Measurements from ENCODE around the gene RTEL1.

- TF ChIP-seq CTCF (IDR thresholded peaks at IDR 0.05) (no peak), POLR2AphosphoS5 (IDR thresholded peaks at IDR 0.05; ENCODE audit: low read depth, low read length) (no peak), REST (IDR thresholded peaks at IDR 0.05; ENCODE audit: insufficient read depth in 1 of 2, low read depth in 2 of 2, low read length in 1 of 2) (no peak; a peak in 1 of 4 replicates)
Observed at GRCh38 chr20:63628246-63628975, 29.7 kb upstream of the RTEL1 start.

All from Panc1 (cell line).